SJSA1 (cell line): ENCODE data around the gene KIAA1755. TPM values are rescaled to one million over a fixed set of nuclear protein-coding genes. Genes with fewer than 3 reads are reported as not detected.
A peak's percentile ranks its signal among the peaks of the same experiment; 100 is the strongest.

Experiments
- DNase-seq, 2 experiments: peaks; one replicate each; pipeline ENCODE4 v3.0.0-alpha.2; 2015 to 2020; ENCODE audit warnings: low spot score in 2 of 2, low read depth in 1 of 2
- H3K27ac ChIP-seq: fragments of 250-450 bp; sonication (Bioruptor Pico); 2 replicates; pipeline ENCODE4 v1.5.1; 2020; ENCODE audit warnings: mild to moderate bottlenecking, moderate library complexity
- H3K27me3 ChIP-seq: fragments of 250-450 bp; sonication (Bioruptor Pico); replicated peaks from 2 replicates; pipeline ENCODE4 v1.5.1; 2020; ENCODE audit warnings: mild to moderate bottlenecking, moderate library complexity
- H3K36me3 ChIP-seq: fragments of 250-450 bp; sonication (Bioruptor Pico); 2 replicates; pipeline ENCODE4 v1.5.1; 2020; ENCODE audit warnings: mild to moderate bottlenecking
- H3K4me1 ChIP-seq: fragments of 250-450 bp; sonication (Bioruptor Pico); replicated peaks from 2 replicates; pipeline ENCODE4 v1.6.1; 2021; ENCODE audit warnings: mild to moderate bottlenecking
- H3K4me3 ChIP-seq: fragments of 250-450 bp; sonication (Bioruptor Pico); 2 replicates; pipeline ENCODE4 v1.5.1; 2020; ENCODE audit warnings: mild to moderate bottlenecking
- H3K9me3 ChIP-seq: fragments of 250-450 bp; sonication (Bioruptor Pico); replicated peaks from 2 replicates; pipeline ENCODE4 v1.5.1; 2020; ENCODE audit warnings: mild to moderate bottlenecking
- total RNA-seq: library from RNA; depleted of rRNA; stranded (reverse); fragments of >200 nt; shearing (Covaris generic); gene quantifications from 2 replicates; pipeline ENCODE4 v1.2.3, GENCODE V29; 2014

KIAA1755 gene
- total RNA-seq, 1 experiment from 2014 or later, result 0.03 TPM

DNA sequence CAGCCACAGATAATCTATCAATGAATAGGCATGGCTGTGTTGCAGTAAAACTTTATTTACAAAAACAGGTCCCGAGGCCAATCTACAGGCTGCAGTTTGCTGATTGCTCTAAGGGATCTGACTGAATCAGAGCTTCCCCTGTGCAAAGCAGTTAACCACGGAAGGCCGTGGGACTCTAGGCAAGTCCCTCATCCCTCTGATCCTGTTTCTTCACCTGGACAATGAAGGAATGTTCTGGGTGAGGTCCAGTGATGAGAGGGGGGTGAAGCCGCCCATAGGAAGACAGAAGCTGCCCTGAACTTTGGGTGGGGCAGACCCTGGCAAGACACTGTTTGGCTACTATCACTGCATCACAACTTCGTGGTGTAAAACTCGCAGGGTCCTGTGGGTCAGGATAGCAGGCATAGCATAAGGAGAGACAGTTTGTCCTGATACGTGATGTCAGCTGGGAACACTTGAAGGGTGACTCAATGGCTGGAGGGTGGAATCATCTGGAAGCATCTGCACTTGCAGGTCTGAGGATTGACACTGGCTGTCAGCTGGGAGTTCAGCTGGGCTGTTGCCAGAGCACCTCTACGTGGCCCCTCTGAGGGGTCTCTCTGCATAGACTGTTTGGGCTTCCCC lies 62.2 kb downstream of the KIAA1755 start:
- H3K4me3 ChIP-seq, result no peak overlapping the region
- no peak overlapping the region for H3K27ac ChIP-seq
- no peak for DNase-seq
- no peaks in the 10 kb centered on the region for H3K27me3 ChIP-seq
- no peaks in the 10 kb centered on the region for H3K36me3 ChIP-seq
- H3K4me1 ChIP-seq, result peaks cover 5% of the 10 kb centered on the region
- H3K9me3 ChIP-seq, result no peaks in the 10 kb centered on the region; the same call in 1 of the 2 replicates

DNA sequence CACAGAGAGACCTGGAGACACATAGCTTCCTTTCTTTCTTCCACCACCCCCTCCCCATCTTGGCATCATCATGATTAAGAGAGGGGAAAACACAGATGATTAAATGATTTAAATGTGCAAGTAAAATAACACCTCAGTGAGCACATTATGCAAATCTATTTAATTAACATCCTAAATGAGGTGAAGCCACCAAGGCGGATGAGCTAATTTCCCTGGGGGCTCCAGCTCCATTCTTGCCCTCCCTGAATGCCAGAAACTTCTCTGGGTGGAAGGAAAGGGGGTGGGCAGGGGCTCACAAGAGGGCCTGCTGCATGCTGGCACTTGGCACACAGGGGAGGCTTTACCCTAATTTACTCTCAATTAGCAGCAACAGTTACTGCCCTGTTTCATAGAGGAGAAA lies 62.9 kb downstream of the KIAA1755 start:
- H3K27ac ChIP-seq, result no peak overlapping the region

DNA sequence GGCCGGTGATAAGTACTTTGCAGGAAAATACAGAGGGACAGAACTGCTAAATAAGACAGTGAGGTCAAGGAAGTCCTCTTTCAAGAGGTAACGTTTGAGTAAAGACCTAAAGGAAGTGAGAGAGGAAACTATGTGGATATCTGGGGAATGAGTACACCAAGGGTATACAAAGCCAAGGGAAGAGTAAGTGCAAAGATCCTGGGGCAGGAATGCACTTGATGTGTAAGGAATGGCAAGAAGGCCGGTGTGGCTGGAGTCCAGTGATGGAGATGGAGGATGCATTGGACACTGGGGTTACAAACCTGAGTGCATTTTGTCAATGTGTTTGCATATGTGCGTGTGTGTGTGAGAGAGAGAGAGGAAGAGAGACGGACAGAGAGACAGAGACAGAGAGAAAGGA lies 63.3 kb downstream of the KIAA1755 start:
- H3K4me1 ChIP-seq, result peaks cover 5% of the 10 kb centered on the region
- H3K27ac ChIP-seq, result no peak overlapping the region
- DNase-seq, result no peak
- H3K27me3 ChIP-seq, result no peaks in the 10 kb centered on the region
- no peaks in the 10 kb centered on the region for H3K36me3 ChIP-seq
- H3K9me3 ChIP-seq, result no peaks in the 10 kb centered on the region; the same call in 1 of the 2 replicates
- H3K4me3 ChIP-seq, result no peak overlapping the region

More for the DNA sequence above, 62.9 kb downstream of the KIAA1755 start:
- no peak for DNase-seq
- Histone ChIP-seq H3K4me1 (peaks cover 5% of the 10 kb centered on the region), H3K27me3 (no peaks in the 10 kb centered on the region), H3K4me3 (no peak overlapping the region), H3K9me3 (no peaks in the 10 kb centered on the region; the same call in 1 of the 2 replicates), H3K36me3 (no peaks in the 10 kb centered on the region)

DNA sequence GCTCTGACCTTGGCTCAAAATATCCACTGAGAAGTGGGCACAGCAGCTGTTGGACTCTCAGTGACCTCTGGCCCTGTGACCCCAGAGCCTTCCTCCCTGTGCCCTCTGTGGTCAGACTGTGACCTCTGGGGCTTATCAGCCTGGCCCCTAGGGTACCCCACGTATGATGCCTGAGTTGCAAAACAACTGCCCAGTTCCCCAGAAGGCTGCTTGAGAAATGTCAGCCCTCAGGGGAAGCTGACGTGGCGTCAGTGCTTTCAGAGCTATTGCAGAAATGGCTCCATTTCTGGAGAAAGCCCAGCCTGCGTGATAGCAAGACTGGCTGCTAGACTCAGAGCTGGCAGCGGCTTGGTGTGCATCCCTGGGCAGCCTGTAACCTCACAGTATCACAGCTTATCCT lies 63.9 kb downstream of the KIAA1755 start:
- no peak overlapping the region for H3K27ac ChIP-seq
- H3K9me3 ChIP-seq, result no peaks in the 10 kb centered on the region; the same call in 1 of the 2 replicates
- no peaks in the 10 kb centered on the region for H3K27me3 ChIP-seq
- H3K36me3 ChIP-seq, result no peaks in the 10 kb centered on the region
- no peak overlapping the region for H3K4me3 ChIP-seq
- DNase-seq, result no peak
- H3K4me1 ChIP-seq, result peaks cover 5% of the 10 kb centered on the region

DNA sequence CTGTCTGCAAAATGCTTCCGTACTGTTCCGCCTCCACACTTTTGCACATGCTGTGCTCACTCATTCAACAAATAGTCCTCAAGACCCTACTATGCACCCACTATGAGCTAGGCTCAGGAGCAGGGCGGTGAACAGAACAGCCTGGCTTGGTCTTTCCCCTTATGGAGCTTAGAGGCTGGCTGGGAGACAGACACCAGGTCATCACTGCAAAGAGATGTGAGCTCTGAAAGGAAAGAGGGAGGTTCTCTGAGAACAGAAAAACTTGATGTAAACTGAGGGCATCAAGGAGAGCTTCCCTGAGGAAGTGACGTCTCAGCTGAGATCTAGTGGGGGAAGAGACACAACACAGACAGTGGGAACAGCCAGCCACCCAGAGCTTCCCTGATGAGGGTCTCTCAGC lies 64.5 kb downstream of the KIAA1755 start:
- Histone ChIP-seq H3K27ac (no peak overlapping the region), H3K9me3 (no peaks in the 10 kb centered on the region; the same call in 1 of the 2 replicates), H3K4me3 (no peak overlapping the region), H3K27me3 (no peaks in the 10 kb centered on the region), H3K36me3 (no peaks in the 10 kb centered on the region), H3K4me1 (peaks cover under 1% of the 10 kb centered on the region)
- DNase-seq, result no peak

DNA sequence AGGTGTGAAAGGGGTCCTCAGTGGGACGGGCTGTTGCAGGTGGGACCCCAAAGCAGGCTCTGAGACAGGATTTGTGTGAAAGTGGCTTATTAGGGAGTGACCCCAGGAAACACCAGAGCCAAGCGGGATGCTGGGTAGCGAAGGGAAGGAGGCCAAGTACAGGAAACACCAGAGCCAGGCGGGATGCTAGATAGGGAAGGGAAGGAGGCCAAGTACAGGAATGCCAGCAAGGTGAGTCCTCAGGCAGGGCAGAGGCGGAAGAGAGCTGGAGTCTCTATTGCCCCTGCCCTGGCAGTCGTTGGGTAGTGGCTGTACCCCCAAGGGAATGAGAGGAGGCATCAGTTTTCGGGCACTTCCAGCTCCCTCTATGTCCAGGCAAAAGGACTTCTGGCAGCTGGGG lies 65.0 kb downstream of the KIAA1755 start:
- no peak overlapping the region for H3K4me3 ChIP-seq
- no peaks in the 10 kb centered on the region for H3K4me1 ChIP-seq
- H3K36me3 ChIP-seq, result no peaks in the 10 kb centered on the region
- H3K27me3 ChIP-seq, result no peaks in the 10 kb centered on the region
- H3K9me3 ChIP-seq, result no peaks in the 10 kb centered on the region; the same call in 1 of the 2 replicates
- no peak for DNase-seq
- no peak overlapping the region for H3K27ac ChIP-seq

DNA sequence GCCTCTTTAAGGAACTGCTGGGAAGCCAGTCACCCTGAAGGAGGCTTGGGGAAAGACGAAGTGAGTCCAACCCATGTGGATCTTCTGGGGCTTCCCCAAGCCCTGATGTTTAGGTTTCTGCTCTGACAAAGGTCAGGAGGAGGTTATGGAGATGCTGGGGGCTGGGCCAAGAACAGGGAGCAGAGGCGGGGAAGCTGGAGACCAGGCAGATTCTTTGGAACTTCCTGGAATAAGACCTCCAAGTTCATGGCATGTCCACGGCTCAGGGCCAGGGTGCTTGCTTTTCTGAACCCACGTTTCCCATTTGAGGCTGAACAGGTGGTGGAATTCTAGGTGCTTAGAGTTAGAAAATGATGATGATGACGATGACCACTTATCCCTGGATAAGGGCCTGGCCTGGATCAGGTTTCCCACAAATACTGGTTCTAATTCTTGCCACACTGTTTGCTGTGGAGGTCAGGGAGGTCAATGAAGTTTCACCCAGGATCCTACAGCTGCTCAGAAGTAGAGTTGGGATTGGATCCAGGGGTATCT lies 65.5 kb downstream of the KIAA1755 start:
- no peaks in the 10 kb centered on the region; the same call in 1 of the 2 replicates for H3K9me3 ChIP-seq
- H3K4me1 ChIP-seq, result no peaks in the 10 kb centered on the region
- H3K27ac ChIP-seq, result no peak overlapping the region
- no peak for DNase-seq
- no peak overlapping the region for H3K4me3 ChIP-seq
- no peaks in the 10 kb centered on the region for H3K27me3 ChIP-seq
- no peaks in the 10 kb centered on the region for H3K36me3 ChIP-seq

DNA sequence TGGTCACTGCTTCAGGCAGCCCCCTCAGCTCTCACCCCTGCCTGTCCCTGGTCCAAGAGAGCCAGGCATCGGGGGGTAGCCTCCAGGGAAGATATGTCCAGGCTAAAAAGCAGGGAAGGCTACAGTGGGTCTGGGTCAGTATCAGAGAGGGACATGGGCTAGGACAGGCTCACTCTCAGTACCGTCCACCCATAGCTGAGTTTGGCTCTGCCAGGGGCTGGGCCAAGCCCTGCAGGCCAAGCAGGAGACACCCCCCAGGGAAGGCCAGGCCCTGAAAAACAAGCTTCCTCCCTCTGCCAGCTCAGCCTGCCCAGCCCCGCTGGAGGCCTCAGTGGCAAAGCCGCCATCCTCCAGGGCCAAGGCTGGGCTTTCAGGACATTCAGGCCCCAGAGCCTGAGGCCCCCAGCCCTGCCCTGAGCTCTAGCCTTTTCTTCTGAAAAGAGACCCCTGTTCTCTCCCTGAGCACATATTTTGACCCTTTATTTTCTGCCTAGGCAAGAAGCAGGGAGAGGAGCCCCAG lies 66.9 kb downstream of the KIAA1755 start:
- H3K27ac ChIP-seq, result no peak overlapping the region
- H3K9me3 ChIP-seq, result no peaks in the 10 kb centered on the region; the same call in 1 of the 2 replicates
- no peaks in the 10 kb centered on the region for H3K27me3 ChIP-seq
- DNase-seq, result no peak
- H3K36me3 ChIP-seq, result no peaks in the 10 kb centered on the region
- H3K4me1 ChIP-seq, result no peaks in the 10 kb centered on the region
- H3K4me3 ChIP-seq, result no peak overlapping the region

DNA sequence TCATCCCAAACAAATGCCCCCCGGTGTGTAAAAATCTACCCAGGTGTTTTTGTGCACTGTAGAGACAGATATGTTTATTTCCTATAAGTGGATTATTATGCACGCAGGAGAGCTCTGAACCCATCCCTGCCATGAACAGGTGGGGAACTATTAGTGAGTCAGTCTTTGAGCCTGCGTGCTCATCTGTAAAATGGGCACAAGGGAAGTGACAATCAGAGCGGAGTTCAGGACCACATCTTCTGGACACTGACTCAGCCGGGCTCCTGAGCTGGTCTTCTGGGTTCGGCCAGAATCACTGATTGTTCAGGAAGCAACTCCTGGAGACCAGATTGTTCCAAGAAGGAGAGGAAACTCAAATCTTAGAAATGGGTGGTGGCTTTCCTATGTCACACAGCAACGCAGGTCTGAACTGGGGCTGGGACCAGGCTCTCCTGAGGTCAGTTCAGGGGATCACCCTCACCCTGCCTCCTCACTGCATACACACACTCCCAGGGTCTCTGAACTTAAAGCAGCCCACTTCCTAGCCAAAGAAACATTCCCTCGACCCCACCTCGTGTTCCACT lies 68.1 kb downstream of the KIAA1755 start:
- no peaks in the 10 kb centered on the region for H3K36me3 ChIP-seq
- no peak for DNase-seq
- no peak overlapping the region for H3K27ac ChIP-seq
- H3K4me1 ChIP-seq, result peaks cover 4% of the 10 kb centered on the region
- H3K27me3 ChIP-seq, result no peaks in the 10 kb centered on the region
- H3K4me3 ChIP-seq, result no peak overlapping the region
- H3K9me3 ChIP-seq, result no peaks in the 10 kb centered on the region; the same call in 1 of the 2 replicates

DNA sequence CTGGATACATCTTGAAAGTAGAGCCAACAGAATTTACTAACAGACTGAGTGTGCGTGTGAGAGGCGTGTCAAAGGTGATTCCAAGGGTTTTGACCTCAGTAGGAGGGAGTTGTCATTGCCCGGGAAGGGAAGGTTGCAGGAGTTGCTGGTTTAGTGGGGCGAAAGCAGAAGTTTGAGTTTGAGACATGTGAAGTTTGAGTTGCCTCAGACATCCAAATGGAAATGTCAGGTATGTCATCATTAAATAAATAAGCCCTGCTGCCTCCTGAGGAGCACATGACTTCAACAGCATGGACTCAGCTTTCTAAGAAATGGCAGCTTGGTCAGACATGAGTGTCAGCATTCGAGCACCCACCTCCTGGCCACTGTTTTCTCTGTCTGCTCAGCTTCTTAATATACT lies 68.9 kb downstream of the KIAA1755 start:
- DNase-seq, result no peak

DNA sequence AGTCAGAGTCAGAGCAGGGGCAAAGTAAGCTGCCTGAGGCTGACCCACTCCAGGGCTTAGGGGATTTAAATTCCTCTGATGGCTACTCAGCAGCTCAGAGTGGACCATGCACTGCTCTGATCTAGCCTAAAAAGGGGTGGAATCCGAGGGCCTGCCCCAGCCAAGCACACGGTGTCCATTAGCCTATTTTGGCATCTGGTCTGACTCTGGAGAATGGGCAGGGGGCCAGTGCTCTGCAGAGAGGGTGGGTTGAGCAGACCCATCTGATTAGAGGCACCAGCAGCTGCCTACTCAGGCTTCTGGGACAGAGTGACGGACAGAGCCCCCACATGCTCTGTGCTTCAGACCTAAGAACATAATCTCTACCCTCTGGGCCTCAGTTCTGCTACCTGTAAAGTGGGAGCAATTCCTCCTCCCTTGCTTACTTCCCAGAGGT lies 69.6 kb downstream of the KIAA1755 start:
- no peak overlapping the region for H3K27ac ChIP-seq
- H3K9me3 ChIP-seq, result no peaks in the 10 kb centered on the region; the same call in 1 of the 2 replicates
- DNase-seq, result no peak
- H3K4me3 ChIP-seq, result no peak overlapping the region
- H3K27me3 ChIP-seq, result no peaks in the 10 kb centered on the region
- peaks cover 9% of the 10 kb centered on the region for H3K4me1 ChIP-seq
- H3K36me3 ChIP-seq, result no peaks in the 10 kb centered on the region

More for the DNA sequence above, 68.9 kb downstream of the KIAA1755 start:
- Histone ChIP-seq H3K4me1 (peaks cover 9% of the 10 kb centered on the region), H3K9me3 (no peaks in the 10 kb centered on the region; the same call in 1 of the 2 replicates), H3K36me3 (no peaks in the 10 kb centered on the region), H3K27me3 (no peaks in the 10 kb centered on the region), H3K4me3 (no peak overlapping the region), H3K27ac (no peak overlapping the region)

DNA sequence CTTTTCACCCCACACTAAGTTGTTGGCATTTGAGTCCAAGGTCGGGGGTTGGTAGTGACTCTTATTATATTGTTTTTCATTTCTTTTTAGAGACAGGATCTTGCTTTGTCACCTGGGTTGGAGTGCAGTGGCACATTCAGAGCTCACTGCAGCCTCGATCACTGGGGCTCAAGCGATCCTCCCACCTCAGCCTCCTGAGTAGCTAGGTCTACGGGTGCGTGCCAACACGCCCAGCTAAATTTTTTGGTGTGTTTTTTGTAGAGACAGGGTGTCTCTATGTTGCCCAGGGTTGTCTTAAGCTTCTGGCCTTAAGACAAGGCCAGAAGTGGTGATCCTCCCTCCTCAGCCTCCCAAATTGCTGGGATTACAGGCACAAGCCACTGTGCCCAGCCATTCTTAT lies 70.4 kb downstream of the KIAA1755 start:
- Histone ChIP-seq H3K27ac (no peak overlapping the region), H3K27me3 (no peaks in the 10 kb centered on the region), H3K4me3 (no peak overlapping the region), H3K4me1 (peaks cover 9% of the 10 kb centered on the region), H3K36me3 (no peaks in the 10 kb centered on the region), H3K9me3 (no peaks in the 10 kb centered on the region; the same call in 1 of the 2 replicates)
- no peak for DNase-seq

DNA sequence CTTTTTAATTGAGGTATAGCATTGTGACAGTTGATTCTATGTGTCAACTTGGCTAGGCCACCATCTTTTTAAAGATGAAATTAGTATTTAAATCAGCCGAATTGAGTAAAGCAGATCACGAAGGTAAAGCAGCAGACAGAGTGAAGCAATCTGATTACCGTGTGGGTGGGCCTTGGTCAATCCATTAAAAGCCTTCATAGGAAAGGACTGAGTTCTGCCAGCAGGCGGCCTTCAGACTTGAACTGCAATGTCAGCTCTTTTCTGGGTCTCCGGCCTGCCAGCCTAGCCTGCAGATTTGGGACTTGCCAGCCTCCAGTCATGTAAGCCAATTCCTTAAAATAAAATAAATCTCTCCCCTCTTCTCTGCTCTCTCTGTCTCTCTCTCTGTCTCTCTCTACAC lies 73.0 kb downstream of the KIAA1755 start:
- Histone ChIP-seq H3K27me3 (no peaks in the 10 kb centered on the region), H3K4me1 (peaks cover 9% of the 10 kb centered on the region), H3K4me3 (no peak overlapping the region), H3K9me3 (no peaks in the 10 kb centered on the region), H3K36me3 (no peaks in the 10 kb centered on the region), H3K27ac (no peak overlapping the region)
- DNase-seq, result peak in 1 of 2 experiments; percentile 68

DNA sequence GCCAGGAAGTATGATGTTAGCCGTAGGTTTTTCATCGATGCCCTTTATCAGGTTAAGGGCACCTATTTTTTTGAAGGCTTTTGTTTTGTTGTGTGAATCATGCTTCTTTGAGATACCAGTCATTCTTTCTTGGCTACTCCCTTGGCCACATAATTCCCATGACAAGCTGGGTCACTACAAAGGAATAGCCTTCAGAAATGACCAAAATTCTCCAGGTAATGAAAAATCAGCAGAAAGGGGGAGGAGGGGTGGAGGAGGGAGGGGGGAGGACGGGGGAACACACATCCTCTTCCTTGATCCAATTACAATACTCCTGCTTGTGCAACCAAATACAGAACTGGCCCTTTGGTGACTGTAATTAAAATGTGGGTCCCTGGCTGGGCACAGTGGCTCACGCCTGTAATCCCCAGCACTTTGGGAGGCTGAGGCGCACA lies 73.7 kb downstream of the KIAA1755 start:
- H3K4me3 ChIP-seq, result no peak overlapping the region
- no peaks in the 10 kb centered on the region for H3K9me3 ChIP-seq
- no peaks in the 10 kb centered on the region for H3K36me3 ChIP-seq
- no peak overlapping the region for H3K27ac ChIP-seq
- H3K4me1 ChIP-seq, result peaks cover 9% of the 10 kb centered on the region
- H3K27me3 ChIP-seq, result no peaks in the 10 kb centered on the region
- peak in 1 of 2 experiments; percentile 29 for DNase-seq
